K562 (cell line): ENCODE data around the gene PRKCB. TPM values are rescaled to one million over a fixed set of nuclear protein-coding genes. Genes with fewer than 3 reads are reported as not detected.

Experiments used
- ATAC-seq: fragments of 200-7000 bp; cut with Tn5 transposase; 3 replicates; pipeline ENCODE4 v1.9.1; 2020; ENCODE audit warnings: moderate library complexity
- BruUV-seq: library from RNA; stranded (reverse); fragments of 400-500 nt; replicated peaks from 2 replicates; lab custom pipeline; 2021; lab: Mats Ljungman, UMichigan
- CTCF ChIA-PET: fragments of 300-600 bp; formaldehyde crosslinking; extraction: SDS; loops from one replicate; lab custom pipeline; 2021; ENCODE audit warnings: low intra/inter-chr PET ratio; lab: Yijun Ruan, JAX
- POLR2A ChIA-PET: fragments of 300-600, 350-650 bp; sonication (Branson Sonifier 250); formaldehyde crosslinking; extraction: SDS; loops from one replicate; lab custom pipeline; 2021; ENCODE audit warnings: antibody characterized with exemption, inconsistent platforms; lab: Yijun Ruan, JAX
- DNase-seq, 4 experiments: peaks; one replicate each; pipeline versions ENCODE4 v3.0.0 to v3.0.0-alpha.2; 2011 to 2018; ENCODE audit warnings: low spot score in 3 of 4, mixed read lengths in 3 of 4; ENCODE audit errors: extremely low read depth in 1 of 4
- FAIRE-seq: peaks from 2 replicates; lab custom pipeline; 2011; peaks lifted over from hg19 to GRCh38; lab: Jason Lieb, UNC
- H2AFZ ChIP-seq: 2 replicates; pipeline ENCODE4 v1.6.0; 2011; ENCODE audit warnings: low read depth, low read length, control low read depth, inconsistent platforms
- H3K27ac ChIP-seq: fragments of 200-600 bp; 3 replicates; pipeline ENCODE4 v1.8.0; 2011; ENCODE audit warnings: low read depth, mild to moderate bottlenecking, control low read depth, inconsistent platforms, low read length, moderate library complexity, mixed read lengths; ENCODE audit errors: extremely low read depth
- H3K27me3 ChIP-seq, 2 experiments: fragments of 300-600 bp in 1 of 2; 2 replicates in 1 of 2; 3 replicates in 1 of 2; pipeline versions ENCODE4 v1.6.0 to v1.8.0; 2011; ENCODE audit warnings: inconsistent platforms in 2 of 2, low read length in 2 of 2, mild to moderate bottlenecking in 1 of 2, mixed read lengths in 1 of 2, moderate library complexity in 1 of 2; ENCODE audit not compliant: control insufficient read depth in 2 of 2, insufficient read depth in 2 of 2
- H3K36me3 ChIP-seq: fragments of 300-600 bp; 3 replicates; pipeline ENCODE4 v1.8.0; 2011; ENCODE audit warnings: mild to moderate bottlenecking, low read length, inconsistent platforms; ENCODE audit not compliant: control insufficient read depth, insufficient read depth
- H3K4me1 ChIP-seq, 2 experiments: fragments of 200-600 bp in 1 of 2; replicated peaks in 1 of 2; 2 replicates in 1 of 2; 3 replicates in 1 of 2; pipeline versions ENCODE4 v1.5.1 to v1.8.0; 2011; ENCODE audit warnings: inconsistent platforms in 2 of 2, low read length in 2 of 2, mild to moderate bottlenecking in 1 of 2, mixed read lengths in 1 of 2, moderate library complexity in 1 of 2; ENCODE audit not compliant: control insufficient read depth in 2 of 2, insufficient read depth in 2 of 2
- H3K4me2 ChIP-seq: 2 replicates; pipeline ENCODE4 v1.6.1; 2011; ENCODE audit warnings: low read length, control low read depth, inconsistent platforms, mixed read lengths; ENCODE audit not compliant: insufficient read depth
- H3K4me3 ChIP-seq: fragments of 200-600 bp; sonication (generic), shearing (Covaris generic); 2 replicates; pipeline ENCODE4 v1.5.1; 2016; ENCODE audit warnings: control low read depth, inconsistent platforms
- H3K79me2 ChIP-seq: fragments of 200-600 bp; 3 replicates; pipeline ENCODE4 v1.8.0; 2011; ENCODE audit warnings: low read length, inconsistent platforms; ENCODE audit not compliant: control insufficient read depth, insufficient read depth
- H3K9ac ChIP-seq, 2 experiments: 2 replicates each; pipeline versions ENCODE4 v1.6.0 to v1.6.1; 2011; ENCODE audit warnings: low read depth in 2 of 2, low read length in 2 of 2, control low read depth in 1 of 2, inconsistent platforms in 1 of 2, mild to moderate bottlenecking in 1 of 2, mixed read lengths in 1 of 2; ENCODE audit not compliant: insufficient read depth in 1 of 2
- H3K9me1 ChIP-seq: one replicate; pipeline ENCODE4 v1.6.0; 2011; ENCODE audit warnings: inconsistent platforms, mild to moderate bottlenecking, low read length, moderate library complexity; ENCODE audit not compliant: control insufficient read depth, insufficient read depth
- H3K9me3 ChIP-seq: replicated peaks from 2 replicates; pipeline ENCODE4 v1.5.1; 2011; ENCODE audit warnings: low read depth, low read length, inconsistent platforms; ENCODE audit not compliant: control insufficient read depth, insufficient read depth
- H4K20me1 ChIP-seq: replicated peaks from 2 replicates; pipeline ENCODE4 v1.6.1; 2011; ENCODE audit warnings: low read length, inconsistent platforms, mixed read lengths; ENCODE audit not compliant: control insufficient read depth, insufficient read depth
- CXXC5 ChIP-seq: fragments of 250-450 bp; sonication (Bioruptor Pico); IDR thresholded peaks from 2 replicates; pipeline ENCODE4 v1.8.0; 2022; ENCODE audit warnings: inconsistent platforms, mild to moderate bottlenecking, moderate library complexity
- ESRRB ChIP-seq: fragments of 250-450 bp; sonication (Bioruptor Pico); IDR thresholded peaks from 2 replicates; pipeline ENCODE4 v1.5.0; 2020; ENCODE audit warnings: mild to moderate bottlenecking, moderate library complexity, borderline replicate concordance
- FOXK2 ChIP-seq, 2 experiments: fragments of 450-650 bp; IDR thresholded peaks in 1 of 2; conservative IDR thresholded peaks in 1 of 2; 2 replicates each; pipeline ENCODE4 v1.6.1; 2016; ENCODE audit warnings: low read depth in 2 of 2, mild to moderate bottlenecking in 1 of 2
- GABPB2 ChIP-seq: fragments of 250-450 bp; sonication (Bioruptor Pico); conservative IDR thresholded peaks from 2 replicates; pipeline ENCODE4 v1.5.1; 2021; ENCODE audit warnings: mild to moderate bottlenecking
- HLTF ChIP-seq: fragments of 450-650 bp; IDR thresholded peaks from 2 replicates; pipeline ENCODE4 v1.6.1; 2016
- MCM5 ChIP-seq: fragments of 450-650 bp; IDR thresholded peaks from 2 replicates; pipeline ENCODE4 v1.6.1; 2016; ENCODE audit warnings: low read depth
- MTA3 ChIP-seq: fragments of 450-650 bp; formaldehyde crosslinking; IDR thresholded peaks from 2 replicates; pipeline ENCODE4 v1.6.1; 2017; ENCODE audit warnings: mild to moderate bottlenecking, borderline replicate concordance
- NFIC ChIP-seq: fragments of 450-650 bp; IDR thresholded peaks from 2 replicates; pipeline ENCODE4 v1.6.1; 2017; ENCODE audit warnings: mild to moderate bottlenecking, inconsistent platforms
- RAD21 ChIP-seq, 2 experiments: fragments of 250-450 bp in 1 of 2; fragments of 450-650 bp in 1 of 2; sonication (Bioruptor Pico) in 1 of 2; formaldehyde crosslinking in 1 of 2; IDR thresholded peaks in 1 of 2; conservative IDR thresholded peaks in 1 of 2; 2 replicates each; pipeline versions ENCODE4 v1.4.0 to v1.8.0; 2020 to 2022; ENCODE audit warnings: mild to moderate bottlenecking in 2 of 2, moderate library complexity in 1 of 2
- SAFB ChIP-seq: fragments of 200-400 bp; formaldehyde crosslinking; IDR thresholded peaks from 2 replicates; pipeline ENCODE4 v1.6.1; 2017; ENCODE audit warnings: low read depth, low read length, borderline replicate concordance
- SMAD1 ChIP-seq: fragments of 150-350 bp; IDR thresholded peaks from 2 replicates; pipeline ENCODE4 v1.6.1; 2014; ENCODE audit warnings: low read length, low read depth; ENCODE audit not compliant: partially characterized antibody
- SRSF1 ChIP-seq: fragments of 200-400 bp; formaldehyde crosslinking; IDR thresholded peaks from 2 replicates; pipeline ENCODE4 v1.6.1; 2017; ENCODE audit warnings: mild to moderate bottlenecking, low read depth, low read length, moderate library complexity
- TAF7 ChIP-seq: fragments of 450-650 bp; IDR thresholded peaks from 2 replicates; pipeline ENCODE4 v1.6.1; 2016; ENCODE audit warnings: missing genetic modification characterization, missing compliant biosample characterization
- ZBTB1 ChIP-seq: sonication (generic); formaldehyde crosslinking; IDR thresholded peaks from 2 replicates; pipeline ENCODE4 v1.8.1; 2023; ENCODE audit warnings: missing genetic modification reagents, low read depth, mild to moderate bottlenecking, borderline replicate concordance
- ZBTB12 ChIP-seq: fragments of 250-450 bp; sonication (Bioruptor Pico); IDR thresholded peaks from 2 replicates; pipeline ENCODE4 v1.4.0; 2020
- ZNF184 ChIP-seq: sonication (generic); formaldehyde crosslinking; IDR thresholded peaks from 2 replicates; pipeline ENCODE4 v1.5.0; 2020; ENCODE audit warnings: missing genetic modification reagents
- ZNF395 ChIP-seq: fragments of 200-800 bp; sonication (Bioruptor generic); IDR thresholded peaks from 2 replicates; pipeline ENCODE4 v1.6.1; 2017; ENCODE audit warnings: missing genetic modification characterization, missing compliant biosample characterization
- ZSCAN32 ChIP-seq: fragments of 450-650 bp; formaldehyde crosslinking; IDR thresholded peaks from 2 replicates; pipeline ENCODE4 v1.4.0; 2020; ENCODE audit warnings: mild to moderate bottlenecking, moderate library complexity
- WGBS: fragments of 100-300 bp; shearing (Covaris generic); methylation state at CpG from one replicate; pipeline ENCODE4 v1.1.6; 2016; ENCODE audit warnings: low coverage, mixed read lengths; ENCODE audit not compliant: insufficient coverage; ENCODE audit errors: missing lambda C conversion rate; 5-methylcytosine and 5-hydroxymethylcytosine counted together
- in situ Hi-C: fragments of 300-500 bp; cut with MboI; formaldehyde crosslinking; loops from 4 replicates; pipeline ENCODE4 v1.15.0; 2018; ENCODE audit warnings: inconsistent platforms, mixed read lengths
- intact Hi-C: fragments of 100-400 bp; cut with micrococcal nuclease; formaldehyde crosslinking; loops from 2 replicates; pipeline ENCODE4 v1.14.2; 2022
- polyA plus RNA-seq, 8 experiments: library from polyadenylated mRNA; depleted of rRNA in 4 of 8; stranded (reverse) in 5 of 8; unstranded in 3 of 8; fragments of >200 nt; fragmentation: Nextera tagmentation in 2 of 8; fragmentation: Illumina TruSeq in 1 of 8; extraction: Ambion mirVana in 2 of 8; extraction: Trizol in 1 of 8; gene quantifications; 2 replicates each; pipeline versions ENCODE4 v1.2.1 to v1.2.3, GENCODE V29; 2011 to 2014; ENCODE audit warnings: inconsistent platforms in 1 of 8, missing spikeins in 1 of 8
- total RNA-seq, 7 experiments: library from RNA; depleted of rRNA in 6 of 7; stranded (reverse); fragments of >200 nt in 6 of 7; fragmentation: Illumina TruSeq in 2 of 7; extraction: Trizol in 2 of 7; gene quantifications; 2 replicates each; pipeline versions ENCODE4 v1.2.1 to v1.2.3, GENCODE V29; 2011 to 2021; ENCODE audit warnings: low replicate concordance in 1 of 7

The PRKCB gene
- total and polyA plus RNA-seq, 9 of the 15 experiments (the other 6 are each of a cell fraction or from before 2014, with no cell fraction given), result 49.9 to 276 (median 148) TPM

- Histone ChIP-seq H3K79me2 (peaks cover 95% of the 10 kb centered on the region), H3K27ac (no peak overlapping the region), H3K4me1 (peaks cover 2 to 23% of the 10 kb centered on the region in 2 experiments; a peak in 4 of 5 replicates), H3K4me2 (no peak overlapping the region), H3K9me1 (no peaks in the 10 kb centered on the region), H3K4me3 (no peak overlapping the region), H3K9ac (no peak overlapping the region), H3K9me3 (no peaks in the 10 kb centered on the region), H2AFZ (no peak overlapping the region), H4K20me1 (peaks cover 7% of the 10 kb centered on the region; the same call in 1 of the 2 replicates), H3K27me3 (no peaks in the 10 kb centered on the region), H3K36me3 (peaks cover 39% of the 10 kb centered on the region; the same call in 2 of the 3 replicates)
- DNase-seq (peak in 1 of 4 experiments; percentile 52), ATAC-seq (peak; percentile 33; the same call in 1 of the 3 replicates), FAIRE-seq (no peak)
- POLR2A ChIA-PET, result interaction anchor here (0.6 to 1.2 kb wide), 3 partner anchors 8 to 30 kb away, joined by 3 read pairs; no protein-coding TSS in a partner anchor
- in situ Hi-C loops (no loop called here), intact Hi-C loops (no loop called here)
- CTCF ChIA-PET, result no interaction called here
- BruUV-seq, result no TSS peak
- 71% methylated on average over 5 of the region's 5 CpGs for WGBS
- no peak for TF ChIP-seq ZNF184 (CRISPR knock-in tag)
- peak in 1 of 2 experiments; percentile 18; a peak in 1 of 4 replicates for TF ChIP-seq RAD21 (CRISPR knock-in tag; conservative IDR thresholded peaks at IDR 0.05 in 1 of 2, IDR thresholded peaks at IDR 0.05 in 1 of 2)
- no peak for TF ChIP-seq ZSCAN32 (CRISPR knock-in tag)
- TF ChIP-seq ZBTB1, result no peak
- TF ChIP-seq CXXC5, result no peak
- no peak for TF ChIP-seq HLTF
- no peak for TF ChIP-seq SRSF1
- peak; percentile 90 for TF ChIP-seq NFIC
- no peak for TF ChIP-seq SAFB
- TF ChIP-seq SMAD1, result no peak
- TF ChIP-seq ZBTB12, result no peak
- no peak for TF ChIP-seq MTA3
- no peak for TF ChIP-seq MCM5
- no peak for TF ChIP-seq FOXK2 (conservative IDR thresholded peaks at IDR 0.05 in 1 of 2, IDR thresholded peaks at IDR 0.05 in 1 of 2; ENCODE audit: low read depth in 2 of 2)
- no peak for TF ChIP-seq TAF7
- TF ChIP-seq ESRRB (CRISPR knock-in tag), result no peak
- no peak for TF ChIP-seq GABPB2 (CRISPR knock-in tag)
- no peak for TF ChIP-seq ZNF395 (CRISPR knock-in tag)
Measured at GRCh38 chr16:23941963-23942564, 106.3 kb downstream of the PRKCB start.
